Measurements from ENCODE around the gene LRRC4B. TPM values are rescaled to one million over a fixed set of nuclear protein-coding genes. Genes with fewer than 3 reads are reported as not detected.

LRRC4B gene
- total and polyA plus RNA-seq, 2 of the 8 experiments (the other 6 are each of a cell fraction or from before 2014, with no cell fraction given), result 13.4 to 21.2 TPM

GRCh38 chr19:50482271-50482855, 85.9 kb downstream of the LRRC4B start (continued):
- TF ChIP-seq MAX (IDR thresholded peaks at IDR 0.05) (no peak), CEBPB (IDR thresholded peaks at IDR 0.05; ENCODE audit: low read depth, low read length) (no peak), SP2 (IDR thresholded peaks at IDR 0.05; ENCODE audit: low read length) (no peak), BACH1 (IDR thresholded peaks at IDR 0.05; ENCODE audit: low read length) (no peak), EP300 (IDR thresholded peaks at IDR 0.05; ENCODE audit: borderline replicate concordance in 1 of 2, low read depth in 2 of 2, low read length in 2 of 2) (no peak)
